WTC11 (cell line): Measurements from ENCODE around the gene ARMC9.

Source experiments
- ATF1 ChIP-seq: sonication (generic); formaldehyde crosslinking; IDR thresholded peaks from 2 replicates; pipeline ENCODE4 v1.8.1; 2023; ENCODE audit warnings: mild to moderate bottlenecking, moderate library complexity, missing genetic modification reagents
- CREM ChIP-seq: sonication (generic); formaldehyde crosslinking; IDR thresholded peaks from 2 replicates; pipeline ENCODE4 v1.8.1; 2022; ENCODE audit warnings: mild to moderate bottlenecking, missing genetic modification reagents, moderate library complexity
- CTCF ChIP-seq: fragments of 200-600 bp; IDR thresholded peaks from 2 replicates; pipeline ENCODE4 v1.8.0; 2022; ENCODE audit warnings: antibody characterized with exemption
- FOXJ3 ChIP-seq: sonication (generic); formaldehyde crosslinking; IDR thresholded peaks from 2 replicates; pipeline ENCODE4 v1.9.0; 2021; ENCODE audit warnings: missing genetic modification reagents, mild to moderate bottlenecking, borderline replicate concordance
- IRF1 ChIP-seq: sonication (generic); formaldehyde crosslinking; IDR thresholded peaks from 2 replicates; pipeline ENCODE4 v1.8.0; 2023; ENCODE audit warnings: missing genetic modification reagents
- NR2C2 ChIP-seq: sonication (generic); formaldehyde crosslinking; IDR thresholded peaks from 2 replicates; pipeline ENCODE4 v1.8.0; 2022; ENCODE audit warnings: mild to moderate bottlenecking, missing genetic modification reagents
- SP1 ChIP-seq: sonication (generic); formaldehyde crosslinking; conservative IDR thresholded peaks from 2 replicates; pipeline ENCODE4 v1.8.1; 2022; ENCODE audit warnings: missing genetic modification reagents
- STAT6 ChIP-seq: sonication (generic); formaldehyde crosslinking; conservative IDR thresholded peaks from 2 replicates; pipeline ENCODE4 v1.8.1; 2023; ENCODE audit warnings: mild to moderate bottlenecking, low read depth, missing genetic modification reagents, moderate library complexity
- TCF7 ChIP-seq: sonication (generic); formaldehyde crosslinking; IDR thresholded peaks from 2 replicates; pipeline ENCODE4 v1.8.0; 2022; ENCODE audit warnings: mild to moderate bottlenecking, low read depth, missing genetic modification reagents, moderate library complexity
- USF1 ChIP-seq: sonication (generic); formaldehyde crosslinking; IDR thresholded peaks from 2 replicates; pipeline ENCODE4 v1.8.0; 2022; ENCODE audit warnings: mild to moderate bottlenecking, missing genetic modification reagents

- TF ChIP-seq CTCF (no peak), FOXJ3 (CRISPR knock-in tag) (no peak), TCF7 (CRISPR knock-in tag) (no peak), NR2C2 (no peak), SP1 (CRISPR knock-in tag) (no peak), IRF1 (CRISPR knock-in tag) (no peak), STAT6 (CRISPR knock-in tag) (no peak), USF1 (CRISPR knock-in tag) (no peak), ATF1 (no peak), CREM (CRISPR knock-in tag) (no peak)
These were observed 183.7 kb downstream of the ARMC9 start for GRCh38 chr2:231382116-231382515.
